Subcutaneous abdominal adipose tissue (tissue), 5 donors: ENCODE data around the gene HIF3A.

Experiments
- H3K27ac ChIP-seq: one replicate; pipeline ENCODE4 v1.7.0; 2013; ENCODE audit warnings: low read depth, mild to moderate bottlenecking, inconsistent platforms, low read length, moderate library complexity
- H3K27me3 ChIP-seq, 5 donors: one replicate each; pipeline ENCODE4 v1.7.0; 2013; ENCODE audit warnings: low read length in 5 of 5, inconsistent platforms in 1 of 5; ENCODE audit not compliant: control insufficient read depth in 5 of 5, insufficient read depth in 4 of 5
- H3K36me3 ChIP-seq, 5 donors: one replicate each; pipeline ENCODE4 v1.7.0; 2013; ENCODE audit warnings: low read length in 5 of 5; ENCODE audit not compliant: control insufficient read depth in 5 of 5, insufficient read depth in 5 of 5
- H3K4me1 ChIP-seq, 5 donors: one replicate each; pipeline ENCODE4 v1.7.0; 2013; ENCODE audit warnings: low read length in 5 of 5, mild to moderate bottlenecking in 3 of 5, moderate library complexity in 1 of 5; ENCODE audit not compliant: control insufficient read depth in 5 of 5, insufficient read depth in 5 of 5
- H3K4me3 ChIP-seq, 5 donors: one replicate each; pipeline ENCODE4 v1.7.0; 2013; ENCODE audit warnings: low read length in 5 of 5, low read depth in 1 of 5
- H3K9ac ChIP-seq, 5 donors: one replicate each; pipeline ENCODE4 v1.7.0; 2013; ENCODE audit warnings: low read length in 5 of 5, mild to moderate bottlenecking in 4 of 5, moderate library complexity in 3 of 5
- H3K9me3 ChIP-seq, 5 donors: one replicate each; pipeline ENCODE4 v1.7.0; 2013; ENCODE audit warnings: low read length in 5 of 5; ENCODE audit not compliant: control insufficient read depth in 5 of 5
- donor health status: healthy.
- donor health status: healthy.
- donor health status: healthy.
- donor health status: healthy.
- donor health status: healthy.

HIF3A gene

GRCh38 chr19:46289724-46290619 lies 6.9 kb upstream of the HIF3A start:
- no peak overlapping the region for H3K9ac ChIP-seq
- peak overlapping the region in 1 of 5 donors; percentile 22 for H3K4me3 ChIP-seq
- peaks cover 0 to 12% (median 8%) of the 10 kb centered on the region in 5 donors for H3K9me3 ChIP-seq
- H3K27ac ChIP-seq, result no peak overlapping the region
- no peaks in the 10 kb centered on the region for H3K27me3 ChIP-seq
- no peaks in the 10 kb centered on the region for H3K36me3 ChIP-seq
- peaks cover 0 to 9% (median 0%) of the 10 kb centered on the region in 5 donors for H3K4me1 ChIP-seq

GRCh38 chr19:46291829-46292228 lies 5.0 kb upstream of the HIF3A start:
- no peak overlapping the region for H3K9ac ChIP-seq
- H3K27me3 ChIP-seq, result no peaks in the 10 kb centered on the region
- H3K27ac ChIP-seq, result no peak overlapping the region
- H3K36me3 ChIP-seq, result no peaks in the 10 kb centered on the region
- peaks cover 0 to 9% (median 0%) of the 10 kb centered on the region in 5 donors for H3K4me1 ChIP-seq
- no peak overlapping the region for H3K4me3 ChIP-seq
- peaks cover 0 to 13% (median 10%) of the 10 kb centered on the region in 5 donors for H3K9me3 ChIP-seq

- H3K27ac ChIP-seq, result no peak overlapping the region
Measured at GRCh38 chr19:46294494-46294893, 2.3 kb upstream of the HIF3A start.

GRCh38 chr19:46295401-46296201 lies 1.2 kb upstream of the HIF3A start:
- H3K27me3 ChIP-seq, result peaks cover 0 to 6% (median 5%) of the 10 kb centered on the region in 5 donors
- H3K4me3 ChIP-seq, result no peak overlapping the region
- H3K4me1 ChIP-seq, result peaks cover 6 to 37% (median 37%) of the 10 kb centered on the region in 5 donors
- H3K9me3 ChIP-seq, result peaks cover 0 to 4% (median 0%) of the 10 kb centered on the region in 5 donors
- no peak overlapping the region for H3K27ac ChIP-seq
- no peaks in the 10 kb centered on the region for H3K36me3 ChIP-seq
- no peak overlapping the region for H3K9ac ChIP-seq

More at GRCh38 chr19:46294494-46294893, 2.3 kb upstream of the HIF3A start:
- H3K4me3 ChIP-seq, result no peak overlapping the region
- peaks cover 6 to 28% (median 25%) of the 10 kb centered on the region in 5 donors for H3K4me1 ChIP-seq
- peaks cover 0 to 6% (median 5%) of the 10 kb centered on the region in 5 donors for H3K27me3 ChIP-seq
- no peaks in the 10 kb centered on the region for H3K36me3 ChIP-seq
- H3K9me3 ChIP-seq, result peaks cover 0 to 13% (median 10%) of the 10 kb centered on the region in 5 donors
- H3K9ac ChIP-seq, result no peak overlapping the region

- Histone ChIP-seq H3K4me3 (no peak overlapping the region), H3K9ac (no peak overlapping the region), H3K4me1 (peaks cover 6 to 43% (median 42%) of the 10 kb centered on the region in 5 donors), H3K27me3 (peaks cover 0 to 6% (median 5%) of the 10 kb centered on the region in 5 donors), H3K9me3 (peaks cover 0 to 4% (median 0%) of the 10 kb centered on the region in 5 donors), H3K36me3 (no peaks in the 10 kb centered on the region), H3K27ac (no peak overlapping the region)
Measured at GRCh38 chr19:46296202-46296480, 701 bp upstream of the HIF3A start.

- H3K9ac ChIP-seq, result peak overlapping the region in 2 of 5 donors; percentile 16 to 76
- peak overlapping the region in 4 of 5 donors; percentile 61 to 82 (median 69) for H3K4me3 ChIP-seq
- H3K27me3 ChIP-seq, result peaks cover 0 to 6% (median 5%) of the 10 kb centered on the region in 5 donors
- H3K36me3 ChIP-seq, result no peaks in the 10 kb centered on the region
- peak overlapping the region; percentile 89 for H3K27ac ChIP-seq
- peaks cover 6 to 46% (median 44%) of the 10 kb centered on the region in 5 donors for H3K4me1 ChIP-seq
- peaks cover 0 to 4% (median 0%) of the 10 kb centered on the region in 5 donors for H3K9me3 ChIP-seq
Measured at GRCh38 chr19:46297700-46298478, 1.0 kb downstream of the HIF3A start.

- H3K27ac ChIP-seq, result peak overlapping the region; percentile 89
- H3K36me3 ChIP-seq, result peaks cover 0 to under 1% (median 0%) of the 10 kb centered on the region in 5 donors
- peak overlapping the region in 2 of 5 donors; percentile 16 to 76 for H3K9ac ChIP-seq
- H3K4me1 ChIP-seq, result peaks cover 6 to 46% (median 44%) of the 10 kb centered on the region in 5 donors
- H3K9me3 ChIP-seq, result peaks cover 0 to 4% (median 0%) of the 10 kb centered on the region in 5 donors
- peak overlapping the region; percentile 61 to 82 (median 70) for H3K4me3 ChIP-seq
- H3K27me3 ChIP-seq, result peaks cover 0 to 6% (median 5%) of the 10 kb centered on the region in 5 donors
Measured at GRCh38 chr19:46298479-46299003, 1.7 kb downstream of the HIF3A start.

GRCh38 chr19:46299004-46299509 lies 2.2 kb downstream of the HIF3A start:
- H3K27ac ChIP-seq, result peak overlapping the region; percentile 89
- H3K9ac ChIP-seq, result peak overlapping the region in 2 of 5 donors; percentile 30 to 76
- H3K27me3 ChIP-seq, result peaks cover 0 to 7% (median 5%) of the 10 kb centered on the region in 5 donors
- H3K4me1 ChIP-seq, result peaks cover 6 to 46% (median 44%) of the 10 kb centered on the region in 5 donors
- H3K36me3 ChIP-seq, result peaks cover 0 to 5% (median 0%) of the 10 kb centered on the region in 5 donors
- H3K9me3 ChIP-seq, result peaks cover 0 to 4% (median 0%) of the 10 kb centered on the region in 5 donors
- peak overlapping the region; percentile 61 to 82 (median 70) for H3K4me3 ChIP-seq

GRCh38 chr19:46299695-46300094 lies 2.9 kb downstream of the HIF3A start:
- H3K4me1 ChIP-seq, result peaks cover 6 to 46% (median 44%) of the 10 kb centered on the region in 5 donors
- H3K36me3 ChIP-seq, result peaks cover 0 to 8% (median 5%) of the 10 kb centered on the region in 5 donors
- peak overlapping the region in 2 of 5 donors; percentile 30 to 58 for H3K9ac ChIP-seq
- H3K27me3 ChIP-seq, result peaks cover 0 to 7% (median 5%) of the 10 kb centered on the region in 5 donors
- H3K4me3 ChIP-seq, result peak overlapping the region in 4 of 5 donors; percentile 50 to 82 (median 60)
- H3K27ac ChIP-seq, result peak overlapping the region; percentile 89
- peaks cover 0 to 4% (median 0%) of the 10 kb centered on the region in 5 donors for H3K9me3 ChIP-seq
